Measurements from ENCODE around the gene FBXO33. TPM values are rescaled to one million over a fixed set of nuclear protein-coding genes. Genes with fewer than 3 reads are reported as not detected.

FBXO33 gene
- total and polyA plus RNA-seq, 2 of the 8 experiments (the other 6 are each of a cell fraction or from before 2014, with no cell fraction given), result 4.7 to 11.5 TPM

DNA sequence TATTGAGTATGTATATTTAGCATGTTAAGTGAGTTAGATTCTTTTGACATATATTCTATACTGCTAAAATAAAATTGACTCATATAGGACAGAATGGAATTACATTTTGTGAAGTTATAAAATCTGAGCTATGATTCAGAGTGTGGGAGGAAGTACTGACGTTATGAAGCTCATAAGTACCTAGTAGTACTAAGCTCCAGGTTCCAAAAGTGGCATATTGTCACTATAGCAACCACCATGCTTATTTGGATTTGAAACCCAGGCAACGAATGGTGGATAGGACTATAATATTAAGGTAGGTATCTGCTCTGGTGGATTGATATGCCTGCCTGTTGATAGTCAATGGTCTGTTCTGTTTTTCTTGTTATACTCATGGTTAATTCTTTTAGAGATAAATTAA, 2.2 kb upstream of the FBXO33 start:
- Histone ChIP-seq H3K4ac (replicated peaks; ENCODE audit: insufficient read length, low read depth, low read length) (no peak overlapping the region), H2BK120ac (replicated peaks; ENCODE audit: low read depth, low read length) (no peak overlapping the region), H4K8ac (ENCODE audit: extremely low read depth, insufficient read depth, low read length) (no peak overlapping the region), H3K36me3 (ENCODE audit: control insufficient read depth in 2 of 4, insufficient read depth in 4 of 4, low read length in 3 of 4) (no peaks in the 10 kb centered on the region), H3K4me3 (ENCODE audit: extremely low read depth in 1 of 4, insufficient read depth in 2 of 4, low read depth in 3 of 4, low read length in 4 of 4) (no peak overlapping the region), H3K18ac (ENCODE audit: extremely low read depth, low read length) (no peak overlapping the region), H3K79me1 (ENCODE audit: low read depth, low read length) (no peaks in the 10 kb centered on the region; the same call in 1 of the 2 replicates), H3K4me1 (replicated peaks in 1 of 4; ENCODE audit: control insufficient read depth in 3 of 4, insufficient read depth in 4 of 4, low read length in 3 of 4) (no peaks in the 10 kb centered on the region; a peak in 1 of 7 replicates), H4K20me1 (replicated peaks in 1 of 2; ENCODE audit: control insufficient read depth in 1 of 2, insufficient read depth in 2 of 2, low read length in 2 of 2) (peaks cover 3 to 14% of the 10 kb centered on the region in 2 experiments), H3K9me3 (ENCODE audit: insufficient read depth in 2 of 2, low read depth in 1 of 2, low read length in 1 of 2) (no peaks in the 10 kb centered on the region), H3K56ac (replicated peaks; ENCODE audit: insufficient read length, low read depth, low read length) (no peak overlapping the region), H3K27me3 (replicated peaks in 1 of 4; ENCODE audit: control insufficient read depth in 3 of 4, extremely low read depth in 1 of 4, insufficient read depth in 3 of 4, low read length in 3 of 4) (no peaks in the 10 kb centered on the region), H2AFZ (ENCODE audit: low read length) (no peak overlapping the region), H4K5ac (ENCODE audit: insufficient read length, low read depth, low read length) (no peak overlapping the region), H2BK20ac (ENCODE audit: low read length) (no peak overlapping the region), H3K9ac (replicated peaks in 1 of 4; ENCODE audit: extremely low read depth in 1 of 4, low read depth in 3 of 4, low read length in 3 of 4) (no peak overlapping the region), H4K91ac (replicated peaks; ENCODE audit: insufficient read length, low read length) (no peak overlapping the region), H3K79me2 (ENCODE audit: control insufficient read depth in 1 of 2, insufficient read depth in 2 of 2, low read length in 2 of 2) (peaks cover 0 to 19% of the 10 kb centered on the region in 2 experiments; a peak in 2 of 4 replicates), H3K23me2 (ENCODE audit: low read depth, low read length) (peaks cover 3% of the 10 kb centered on the region; the same call in 1 of the 2 replicates), H2BK12ac (ENCODE audit: low read depth, low read length) (no peak overlapping the region), H3K4me2 (ENCODE audit: insufficient read depth in 1 of 2, low read depth in 2 of 2, low read length in 2 of 2) (no peak overlapping the region), H3K23ac (ENCODE audit: insufficient read length) (no peak overlapping the region), H2AK5ac (ENCODE audit: low read depth, low read length) (no peak overlapping the region), H2BK15ac (ENCODE audit: low read length) (no peak overlapping the region), H2BK5ac (ENCODE audit: low read depth, low read length) (no peak overlapping the region), H3K14ac (ENCODE audit: insufficient read length) (no peak overlapping the region), H3K27ac (ENCODE audit: low read depth, low read length) (no peak overlapping the region)
- CTCF ChIA-PET (ENCODE audit: partially characterized antibody), result interaction anchor here (1.2 to 2.3 kb wide), 2 partner anchors 10 to 14 kb away, joined by 3 to 8 read pairs; no protein-coding TSS in a partner anchor
- no peak for FAIRE-seq
- no peak for DNase-seq (ENCODE audit: low read depth in 1 of 2, low spot score in 2 of 2)
- POLR2A ChIA-PET (ENCODE audit: partially characterized antibody), result no interaction called here
- TF ChIP-seq RBBP5 (IDR thresholded peaks at IDR 0.05; ENCODE audit: borderline replicate concordance, low read depth, low read length), result no peak
- TF ChIP-seq TCF12 (IDR thresholded peaks at IDR 0.05; ENCODE audit: low read depth, low read length), result no peak
- TF ChIP-seq YY1 (IDR thresholded peaks at IDR 0.05; ENCODE audit: low read depth, low read length), result no peak
- TF ChIP-seq SP1 (IDR thresholded peaks at IDR 0.05; ENCODE audit: low read depth, low read length), result no peak
- TF ChIP-seq, protein P1, sequence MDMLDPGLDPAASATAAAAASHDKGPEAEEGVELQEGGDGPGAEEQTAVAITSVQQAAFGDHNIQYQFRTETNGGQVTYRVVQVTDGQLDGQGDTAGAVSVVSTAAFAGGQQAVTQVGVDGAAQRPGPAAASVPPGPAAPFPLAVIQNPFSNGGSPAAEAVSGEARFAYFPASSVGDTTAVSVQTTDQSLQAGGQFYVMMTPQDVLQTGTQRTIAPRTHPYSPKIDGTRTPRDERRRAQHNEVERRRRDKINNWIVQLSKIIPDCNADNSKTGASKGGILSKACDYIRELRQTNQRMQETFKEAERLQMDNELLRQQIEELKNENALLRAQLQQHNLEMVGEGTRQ (IDR thresholded peaks at IDR 0.05; ENCODE audit: low read length), result no peak
- 63% methylated on average over 2 of the region's 2 CpGs; no CpG with 5 or more reads in 1 of the 2 experiments for WGBS, 2 experiments (ENCODE audit: extremely low coverage in 1 of 2, insufficient coverage in 1 of 2, insufficient read length in 1 of 2, insufficient replicate concordance in 2 of 2, low coverage in 1 of 2, low lambda C conversion rate in 2 of 2, missing lambda C conversion rate in 1 of 2)

Measured in H1 (cell line).